ENCODE results near the gene DNAH10.
"Not testable (repeated sequence)": the region's sequence is repeated elsewhere in the genome, so short reads cannot be mapped to it uniquely, and the experiment has no call there.

Gene DNAH10

DNA sequence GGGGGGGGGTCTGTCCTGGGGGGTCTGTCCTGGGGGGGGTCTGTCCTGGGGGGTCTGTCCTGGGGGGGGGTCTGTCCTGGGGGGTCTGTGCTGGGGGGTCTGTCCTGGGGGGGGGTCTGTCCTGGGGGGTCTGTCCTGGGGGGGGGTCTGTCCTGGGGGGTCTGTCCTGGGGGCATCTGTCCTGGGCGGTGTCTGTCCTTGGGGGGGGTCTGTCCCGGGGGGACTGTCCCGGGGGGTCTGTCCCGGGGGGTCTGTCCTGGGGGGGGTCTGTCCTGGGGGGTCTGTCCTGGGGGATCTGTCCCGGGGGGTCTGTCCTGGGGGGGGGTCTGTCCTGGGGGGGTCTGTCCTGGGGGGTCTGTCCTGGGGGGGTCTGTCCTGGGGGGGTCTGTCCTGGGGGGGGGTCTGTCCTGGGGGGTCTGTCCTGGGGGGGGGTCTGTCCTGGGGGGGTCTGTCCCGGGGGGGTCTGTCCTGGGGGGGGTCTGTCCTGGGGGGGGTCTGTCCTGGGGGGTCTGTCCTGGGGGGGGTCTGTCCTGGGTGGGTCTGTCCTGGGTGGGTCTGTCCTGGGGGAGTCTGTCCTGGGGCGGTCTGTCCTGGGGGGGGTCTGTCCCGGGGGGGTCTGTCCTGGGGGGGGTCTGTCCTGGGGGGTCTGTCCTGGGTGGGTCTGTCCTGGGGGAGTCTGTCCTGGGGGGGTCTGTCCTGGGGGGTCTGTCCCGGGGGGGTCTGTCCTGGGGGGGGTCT lies 149.7 kb downstream of the DNAH10 start:
- not testable (repeated sequence) for FAIRE-seq

DNA sequence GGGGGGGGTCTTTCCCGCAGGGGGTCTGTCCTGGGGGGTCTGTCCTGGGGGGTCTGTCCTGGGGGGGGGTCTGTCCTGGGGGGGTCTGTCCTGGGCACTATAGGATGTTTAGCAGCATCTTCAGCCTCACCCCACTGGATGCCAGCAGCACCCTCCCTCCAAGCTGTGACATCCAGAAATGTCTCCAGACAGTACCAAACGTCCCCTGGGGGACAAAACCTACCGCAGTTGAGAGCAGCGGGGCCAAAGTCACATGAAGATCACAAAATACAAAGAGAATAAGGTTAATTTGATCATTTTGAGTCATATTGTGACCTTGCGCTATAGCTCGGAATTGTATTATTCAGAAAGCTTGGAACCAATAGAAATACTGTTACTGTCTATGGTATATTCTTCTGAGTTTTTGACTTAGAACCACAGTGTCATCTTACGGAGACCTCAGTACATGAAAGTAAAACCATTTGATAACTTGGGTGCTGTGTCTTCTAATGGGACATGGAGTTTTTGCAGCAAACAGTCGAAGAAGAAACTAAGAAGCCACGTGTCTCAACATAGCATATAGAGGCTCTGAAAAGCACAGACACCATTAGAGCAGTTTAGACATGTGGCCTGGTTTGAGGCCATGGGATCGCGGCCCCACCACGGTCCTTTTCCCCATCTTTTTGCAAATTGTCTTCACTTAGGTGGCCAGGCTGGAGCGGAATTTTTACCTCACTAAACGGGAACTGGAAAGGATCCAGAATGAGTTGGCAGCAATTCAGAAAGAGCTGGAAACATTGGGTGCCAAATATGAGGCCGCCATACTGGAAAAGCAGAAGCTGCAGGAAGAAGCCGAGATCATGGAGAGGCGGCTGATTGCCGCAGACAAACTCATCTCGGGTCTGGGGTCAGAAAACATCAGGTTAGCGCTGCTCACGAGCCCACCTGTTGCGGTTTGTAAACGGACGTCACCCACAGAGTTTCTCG lies 150.6 kb downstream of the DNAH10 start:
- no peak for FAIRE-seq

DNA sequence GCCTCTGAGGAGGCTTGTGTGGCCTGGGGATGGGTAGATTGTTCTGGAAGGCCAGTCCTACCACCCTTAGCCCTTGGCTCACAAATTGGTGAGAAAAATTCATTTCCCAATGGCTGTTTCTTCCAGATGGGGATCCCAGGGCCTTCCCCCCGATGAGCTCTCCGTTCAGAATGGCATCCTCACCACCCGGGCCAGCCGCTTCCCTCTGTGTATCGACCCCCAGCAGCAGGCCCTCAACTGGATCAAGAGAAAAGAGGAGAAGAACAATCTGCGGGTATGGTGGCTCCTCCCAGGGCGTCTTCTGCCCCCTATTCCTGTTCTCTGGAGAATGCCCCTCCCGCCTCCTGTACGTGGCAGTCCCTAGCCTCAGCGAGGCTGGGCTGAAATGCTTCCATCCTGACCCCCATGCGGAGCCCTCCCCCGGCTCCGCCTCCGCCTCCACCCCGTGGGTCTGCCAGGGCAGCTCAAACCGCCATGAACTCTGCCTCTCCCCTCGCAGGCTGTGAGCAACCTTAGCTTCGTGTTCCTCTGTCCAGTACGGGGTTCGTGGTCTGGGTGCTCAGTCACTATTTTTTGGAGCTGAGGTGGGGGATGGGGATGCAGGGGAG lies 152.7 kb downstream of the DNAH10 start:
- FAIRE-seq = no peak

DNA sequence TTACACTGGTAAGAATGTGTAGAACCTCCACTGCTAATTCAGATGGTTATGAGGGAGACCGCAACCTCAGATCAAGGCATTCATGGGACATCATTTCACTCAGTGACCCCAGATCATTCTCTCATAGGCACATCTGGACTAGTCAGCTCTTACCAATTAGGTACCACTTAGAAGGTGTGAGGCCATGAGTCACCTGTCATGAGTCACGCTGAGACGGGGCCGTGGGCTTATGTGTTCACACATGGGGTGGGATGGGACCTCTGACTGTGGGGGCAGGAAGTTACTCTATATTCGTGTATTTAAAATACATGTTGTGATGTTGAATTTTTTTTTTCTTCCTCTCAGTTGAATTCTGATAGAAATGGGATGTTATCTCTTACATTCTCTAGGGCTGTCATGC lies 154.6 kb downstream of the DNAH10 start:
- FAIRE-seq = no peak

DNA sequence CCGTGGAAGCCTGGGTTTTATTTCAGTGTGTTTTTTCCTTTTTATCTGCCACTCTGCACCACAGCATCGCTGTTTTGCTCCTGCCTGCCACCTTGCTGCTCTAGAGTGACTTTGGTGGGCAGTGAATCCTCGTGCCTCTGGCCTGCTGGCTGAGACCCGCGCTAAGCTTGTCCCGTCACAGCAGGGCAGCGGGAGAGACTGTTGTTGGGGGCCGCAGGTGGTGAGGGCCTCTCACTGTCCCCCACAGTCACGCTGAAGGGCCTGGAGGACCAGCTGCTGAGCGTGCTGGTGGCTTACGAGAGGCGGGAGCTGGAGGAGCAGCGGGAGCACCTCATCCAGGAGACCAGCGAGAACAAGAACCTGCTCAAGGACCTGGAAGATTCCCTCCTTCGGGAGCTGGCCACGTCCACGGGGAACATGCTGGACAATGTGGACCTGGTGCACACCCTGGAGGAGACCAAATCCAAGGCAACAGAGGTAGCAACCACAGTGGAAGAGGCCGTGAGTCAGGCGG lies 155.3 kb downstream of the DNAH10 start:
- FAIRE-seq = no peak

DNA sequence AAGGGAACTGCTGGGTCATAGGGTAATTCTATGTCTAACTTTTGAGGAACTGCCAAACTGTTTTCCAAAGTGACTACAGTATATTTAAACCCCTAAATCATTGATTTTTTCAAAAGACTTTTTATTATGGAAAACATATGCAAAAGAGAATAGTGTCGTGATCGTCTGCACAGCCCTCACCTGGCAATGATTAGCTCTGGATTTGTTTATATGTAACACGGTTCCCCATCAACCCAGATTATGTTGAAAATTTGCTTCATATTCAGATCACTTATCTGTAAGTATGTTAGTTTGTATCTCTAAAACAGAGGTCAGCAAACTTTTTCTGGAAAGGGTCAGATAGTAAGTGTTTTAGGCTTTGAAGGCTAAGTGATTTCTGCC lies 157.9 kb downstream of the DNAH10 start:
- no peak for FAIRE-seq

DNA sequence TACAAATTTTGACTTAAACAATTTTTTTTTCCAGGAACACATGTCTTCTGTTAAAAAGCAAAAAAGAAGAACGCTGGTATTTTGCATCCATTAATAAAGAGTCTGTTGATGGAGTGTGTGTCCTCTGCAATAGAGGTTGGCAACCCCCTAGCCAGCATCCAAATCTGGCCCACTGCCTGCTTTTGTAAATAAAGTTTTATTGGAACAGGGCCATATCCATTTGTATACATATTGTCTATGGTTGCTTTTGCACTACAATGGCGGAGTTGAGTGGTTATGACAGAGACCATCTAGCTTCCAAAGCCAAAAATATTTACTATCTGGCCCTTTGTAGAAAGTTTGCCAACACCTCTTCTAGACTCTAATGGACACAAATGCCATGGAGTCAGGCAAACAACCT lies 160.9 kb downstream of the DNAH10 start:
- no peak for FAIRE-seq

DNA sequence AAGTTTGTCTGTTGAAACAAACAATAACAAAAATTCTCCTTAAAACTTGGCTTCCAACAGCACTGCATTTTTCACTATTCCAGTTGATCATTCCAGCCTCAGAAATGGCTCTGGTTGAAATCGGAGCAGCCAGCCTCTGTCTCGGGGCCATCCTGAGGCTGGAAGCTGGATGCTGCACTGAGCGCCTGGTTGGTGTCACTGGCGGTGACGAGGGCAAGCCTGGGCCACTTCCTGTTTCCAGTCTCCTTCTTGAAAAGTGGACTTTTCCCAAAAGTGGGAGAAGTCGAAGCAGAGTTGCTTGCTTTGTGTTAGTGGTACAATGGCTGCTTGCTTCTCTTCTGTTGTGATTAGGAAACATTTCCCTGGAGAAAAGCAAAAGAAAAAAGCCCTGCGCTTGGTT lies 161.8 kb downstream of the DNAH10 start:
- no peak for FAIRE-seq

DNA sequence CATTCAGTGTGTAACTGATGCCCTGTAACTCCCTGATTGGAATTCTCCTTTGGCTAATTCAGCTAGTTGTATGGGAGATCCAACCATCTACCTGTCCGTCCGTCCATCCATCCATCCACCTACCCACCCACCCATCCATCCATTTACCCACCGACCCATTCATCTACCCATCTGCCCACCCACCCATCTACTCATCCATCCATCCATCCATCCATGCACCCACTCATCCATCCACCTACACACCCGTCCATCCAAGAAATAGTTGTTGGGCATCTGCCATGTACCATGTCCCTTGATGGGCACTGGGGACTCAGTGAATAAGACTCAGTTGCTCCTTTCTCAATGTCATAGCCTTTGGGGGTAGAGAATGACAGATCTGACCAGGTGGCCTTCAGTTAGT lies 162.4 kb downstream of the DNAH10 start:
- FAIRE-seq = no peak

DNA sequence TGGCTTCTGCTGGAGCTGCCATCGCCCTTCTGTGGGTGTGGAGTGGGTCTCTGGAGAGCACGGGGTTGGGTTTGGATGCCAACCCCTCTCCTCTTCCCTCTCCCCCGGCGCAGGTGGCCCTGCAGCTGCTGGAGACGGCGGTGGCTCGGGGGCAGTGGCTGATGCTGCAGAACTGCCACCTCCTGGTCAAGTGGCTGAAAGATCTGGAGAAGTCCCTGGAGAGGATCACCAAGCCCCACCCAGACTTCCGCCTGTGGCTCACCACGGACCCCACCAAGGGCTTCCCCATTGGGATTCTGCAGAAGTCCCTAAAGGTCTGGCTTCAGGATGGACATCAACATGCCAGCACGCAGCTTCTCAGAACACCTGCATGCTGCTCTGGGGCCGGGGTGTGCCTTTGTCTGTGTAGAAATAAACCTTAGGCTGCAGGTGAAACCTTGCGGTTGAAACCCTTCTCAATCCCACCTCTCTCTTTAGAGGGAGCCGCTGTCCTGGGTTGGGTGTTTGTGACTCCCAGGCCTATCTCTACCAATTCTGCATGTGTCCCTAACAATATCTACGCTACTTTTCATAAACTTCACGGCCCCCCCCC lies 166.3 kb downstream of the DNAH10 start:
- no peak for FAIRE-seq

DNA sequence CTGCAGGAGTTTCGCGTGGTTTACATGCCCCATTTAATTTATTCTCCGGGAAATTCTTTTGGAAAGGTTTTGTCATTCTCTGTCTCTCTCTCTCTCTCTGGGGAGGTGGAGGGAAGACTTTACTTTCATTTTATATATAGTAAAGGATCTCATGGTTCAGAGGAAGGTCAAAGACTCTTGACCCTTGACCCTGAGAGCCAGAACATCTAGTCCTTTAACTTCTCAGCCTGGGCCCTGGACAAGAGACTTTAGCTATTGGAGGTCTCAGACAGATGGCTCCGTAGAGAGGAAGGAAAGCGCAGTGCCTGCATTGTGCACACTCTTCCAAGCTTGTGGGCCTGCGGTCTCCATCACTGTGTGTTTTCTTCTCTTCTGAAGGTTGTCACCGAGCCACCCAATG lies 166.8 kb downstream of the DNAH10 start:
- no peak for FAIRE-seq

DNA sequence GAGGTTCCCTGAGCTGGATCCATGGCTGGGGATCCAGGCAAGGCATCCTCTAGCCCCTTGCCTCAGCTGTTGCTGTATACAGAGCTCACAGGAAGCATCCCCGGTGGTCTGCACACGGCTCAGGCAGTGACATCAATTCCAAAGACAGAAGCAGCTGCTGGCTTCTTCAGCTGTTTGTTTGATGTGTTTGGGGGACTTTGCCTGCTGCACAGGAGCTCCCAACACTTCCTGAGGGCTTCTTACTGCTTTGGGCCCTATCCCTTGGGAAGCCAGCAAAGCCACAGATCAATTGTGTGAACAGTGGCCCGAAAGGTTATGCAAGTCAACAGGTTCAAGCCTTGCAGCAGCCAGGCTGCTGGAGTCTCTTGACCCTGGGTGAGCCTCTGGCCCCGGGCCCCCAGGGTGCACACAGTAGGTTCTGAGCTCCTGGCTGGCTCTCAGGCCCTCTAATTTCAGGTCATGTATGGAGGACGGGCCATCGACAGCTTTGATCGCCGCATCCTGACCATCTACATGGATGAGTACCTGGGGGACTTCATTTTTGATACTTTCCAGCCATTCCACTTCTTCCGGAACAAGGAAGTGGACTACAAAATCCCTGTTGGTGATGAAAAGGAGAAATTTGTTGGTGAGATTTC lies 168.0 kb downstream of the DNAH10 start:
- no peak for FAIRE-seq

DNA sequence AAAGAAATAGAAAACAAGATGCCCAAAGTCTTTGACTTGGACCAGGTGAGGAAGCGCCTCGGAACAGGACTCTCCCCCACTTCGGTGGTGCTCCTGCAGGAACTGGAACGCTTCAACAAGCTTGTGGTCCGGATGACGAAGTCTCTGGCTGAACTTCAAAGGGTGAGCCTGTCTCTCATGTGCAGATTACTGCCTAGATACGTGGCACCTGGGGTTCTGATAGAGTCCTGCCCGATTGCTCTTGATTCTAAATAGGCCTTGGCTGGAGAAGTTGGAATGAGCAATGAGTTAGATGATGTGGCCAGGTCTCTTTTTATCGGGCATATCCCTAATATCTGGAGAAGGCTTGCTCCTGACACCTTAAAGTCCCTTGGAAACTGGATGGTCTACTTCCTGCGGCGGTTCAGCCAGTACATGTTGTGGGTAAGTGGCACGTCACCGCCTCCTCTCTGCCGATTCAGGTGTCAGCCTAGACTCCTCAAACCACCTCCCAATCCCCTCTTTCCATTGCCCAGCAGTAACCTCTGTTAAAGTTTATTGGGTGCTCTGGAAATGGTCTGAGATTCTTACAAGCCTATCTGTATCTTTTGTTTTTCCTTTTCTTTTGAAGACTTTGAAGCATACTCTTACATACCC lies 169.7 kb downstream of the DNAH10 start:
- FAIRE-seq = no peak

DNA sequence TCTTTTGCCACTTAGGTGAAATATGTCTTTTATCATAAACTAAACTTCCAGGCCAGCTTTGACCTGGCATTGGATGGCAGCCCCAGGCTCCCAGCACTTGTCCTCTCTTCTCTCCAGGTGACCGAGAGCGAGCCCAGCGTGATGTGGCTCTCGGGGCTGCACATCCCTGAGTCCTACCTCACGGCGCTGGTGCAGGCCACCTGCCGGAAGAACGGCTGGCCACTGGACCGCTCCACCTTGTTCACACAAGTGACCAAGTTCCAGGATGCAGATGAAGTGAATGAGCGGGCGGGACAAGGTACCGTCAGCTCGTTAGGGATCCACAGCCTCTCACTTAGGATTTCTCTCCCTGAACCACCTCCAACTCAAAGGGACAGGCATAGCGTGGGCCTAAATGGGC lies 171.1 kb downstream of the DNAH10 start:
- no peak for FAIRE-seq

DNA sequence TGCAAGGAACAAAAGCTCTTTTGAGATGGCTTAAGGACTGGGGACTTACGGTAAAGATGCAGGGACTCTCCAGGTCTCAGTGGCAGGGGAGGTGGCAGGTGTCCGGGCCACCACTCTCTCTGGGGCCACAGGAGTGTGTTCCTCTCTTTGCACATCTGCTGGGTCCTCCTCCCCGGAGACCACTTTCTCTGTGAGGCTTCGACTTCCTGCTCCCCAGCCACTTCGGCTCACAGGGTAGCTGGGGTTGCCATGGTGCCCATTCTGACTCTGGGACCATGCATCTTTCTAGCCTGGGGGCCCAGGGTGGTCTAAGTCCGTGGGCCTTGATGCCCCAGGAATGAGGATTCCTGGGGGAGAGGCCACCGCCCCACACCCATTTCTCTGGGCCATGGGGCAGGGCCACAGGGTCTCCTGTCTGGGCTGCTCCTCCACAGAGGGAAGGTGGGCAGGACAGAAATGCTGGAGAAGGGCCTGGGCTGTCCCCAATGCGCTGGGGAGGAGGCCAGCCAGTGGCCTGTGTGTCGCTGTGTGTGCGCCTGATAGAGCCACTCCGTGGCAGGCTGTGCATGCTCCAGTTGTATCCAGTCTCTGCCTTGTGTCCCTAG lies 172.0 kb downstream of the DNAH10 start:
- FAIRE-seq = no peak

DNA sequence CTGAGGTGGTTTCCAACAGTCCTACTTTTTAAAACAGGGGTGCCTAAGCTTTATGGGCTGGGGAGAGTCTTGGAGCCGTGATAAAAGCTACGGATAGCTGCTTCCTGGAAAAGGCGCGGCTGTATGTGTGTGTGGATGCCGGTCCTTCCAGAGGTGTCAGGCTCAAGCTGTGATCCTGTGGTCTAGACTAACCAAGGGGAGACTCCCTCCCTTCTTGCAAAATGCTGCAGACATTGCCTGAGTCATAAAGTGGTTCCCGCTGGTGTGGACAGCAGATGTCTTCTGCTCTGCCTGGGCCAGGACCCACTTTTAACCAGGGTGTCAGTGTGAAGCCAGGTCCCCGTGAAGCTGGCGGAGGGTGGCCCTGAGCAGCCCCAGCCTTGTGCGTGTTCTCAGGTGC lies 172.7 kb downstream of the DNAH10 start:
- no peak for FAIRE-seq

DNA sequence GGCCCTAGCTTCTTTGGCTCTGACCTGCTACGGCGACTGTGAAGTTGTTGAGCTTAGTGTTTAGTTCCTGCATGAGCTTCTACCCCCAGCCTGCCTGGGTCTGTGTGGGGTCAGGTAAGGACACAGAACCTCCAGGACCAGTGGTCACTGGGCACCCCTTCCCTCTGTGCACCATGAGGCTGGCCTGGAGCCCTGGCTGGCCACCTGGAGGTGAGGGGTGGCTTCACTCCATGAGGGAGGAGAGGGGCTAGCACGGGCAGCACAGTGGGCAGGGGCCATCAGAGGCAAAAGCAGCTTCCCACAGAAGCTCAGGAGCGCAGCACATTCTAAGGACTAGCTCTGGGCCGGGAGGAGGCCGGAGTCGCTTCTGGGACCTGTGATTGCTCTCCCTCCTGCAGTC lies 173.9 kb downstream of the DNAH10 start:
- no peak for FAIRE-seq

DNA sequence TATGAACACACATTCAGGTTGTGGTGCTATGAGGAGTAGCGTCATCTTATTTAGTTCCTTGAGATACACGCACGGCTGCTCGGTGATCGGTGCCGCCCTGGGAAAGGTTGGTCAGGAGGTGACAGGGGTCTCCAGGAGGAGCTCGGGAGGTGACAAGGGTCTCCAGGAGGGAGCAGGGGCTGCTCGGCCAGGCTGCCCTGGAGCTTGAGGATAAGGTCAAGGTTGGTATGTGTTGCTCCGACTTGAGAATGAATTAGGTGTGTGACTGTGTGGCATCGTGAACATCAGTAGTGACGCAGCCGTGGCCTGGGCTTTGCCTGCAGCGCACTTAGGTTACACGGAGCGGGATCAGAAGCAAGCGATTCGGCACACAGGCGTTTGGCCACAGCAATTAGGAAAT lies 174.4 kb downstream of the DNAH10 start:
- FAIRE-seq = no peak

DNA sequence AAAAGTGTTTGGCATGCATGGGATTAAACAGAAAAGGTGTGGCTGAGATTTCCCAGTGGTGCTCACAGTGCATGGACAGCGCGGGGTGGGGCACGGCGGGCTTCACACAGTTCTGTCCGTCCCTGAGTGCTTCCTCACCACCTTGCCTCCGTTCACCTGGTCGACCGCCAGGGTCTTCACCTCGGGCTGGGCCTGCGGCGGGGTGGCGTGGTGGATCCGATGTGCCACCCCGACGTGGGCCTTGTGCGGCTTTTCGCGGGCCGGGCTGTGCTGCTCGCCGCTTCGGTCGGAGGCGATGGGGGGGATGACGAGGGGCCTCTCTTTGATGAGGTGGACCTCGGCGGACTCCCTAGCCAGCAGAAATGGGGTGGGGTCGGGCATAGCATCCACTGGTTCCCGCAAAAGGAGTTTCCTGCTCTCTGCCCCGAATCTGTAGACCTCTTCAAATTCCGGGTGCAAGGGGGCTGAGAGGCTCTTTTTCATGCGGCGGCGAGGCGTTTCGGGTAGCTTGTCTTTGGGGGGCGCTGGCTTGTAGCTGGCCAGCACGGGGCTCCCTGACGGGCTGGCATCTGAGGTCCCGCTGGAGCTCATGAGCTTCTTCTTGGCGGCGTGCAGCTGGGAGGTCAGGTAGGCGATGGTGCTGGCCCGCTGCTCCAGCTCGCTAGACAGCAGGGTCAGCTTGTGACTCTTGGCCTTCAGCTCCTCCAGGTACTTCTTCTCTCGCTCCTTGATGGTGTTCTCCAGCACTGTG lies 175.0 kb downstream of the DNAH10 start:
- FAIRE-seq = no peak

DNA sequence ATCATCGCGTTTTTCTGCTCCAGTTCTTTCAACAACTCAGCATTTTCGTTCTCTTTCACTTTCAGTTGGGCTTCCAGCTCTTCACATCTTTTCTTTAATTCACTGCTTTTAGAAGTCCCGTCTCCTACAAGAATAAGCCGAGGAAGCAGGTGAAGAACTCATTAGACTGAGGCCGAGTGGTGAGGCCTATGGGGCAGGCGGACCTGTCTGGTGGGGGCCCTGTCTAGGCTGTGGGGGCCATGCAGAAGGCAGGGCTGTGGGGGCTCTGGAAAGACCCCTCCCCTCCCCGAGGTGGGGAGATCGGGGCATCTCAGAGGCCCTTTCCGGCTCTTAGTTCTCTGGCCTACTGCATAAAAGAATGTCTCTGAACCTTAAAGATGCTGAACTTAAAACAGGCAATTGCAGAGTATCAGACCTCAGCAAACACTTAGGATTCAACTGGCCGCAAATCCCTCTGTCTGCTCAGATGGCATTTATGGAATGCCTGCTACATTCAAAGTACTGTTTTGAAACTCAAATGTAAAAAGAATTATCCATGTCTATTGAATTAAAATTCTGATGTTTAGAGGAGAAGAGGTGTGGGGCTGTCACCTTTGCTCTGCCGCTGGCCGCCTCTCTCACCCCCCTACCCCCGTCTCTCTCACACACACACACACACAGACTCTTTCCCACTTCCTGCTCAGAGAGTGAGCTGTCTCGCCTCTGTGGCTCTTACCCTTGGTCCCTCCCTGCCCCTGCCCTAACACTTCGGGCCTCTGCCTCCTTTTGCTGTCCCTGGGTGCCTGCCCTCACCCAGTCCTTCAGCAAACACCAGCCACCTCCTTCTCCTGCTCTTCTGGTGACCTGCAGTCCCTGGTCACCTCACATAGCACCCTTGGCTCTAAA lies 175.8 kb downstream of the DNAH10 start:
- FAIRE-seq = no peak

Measured in colon (tissue), 2 donors.